ENCODE measurements around the gene FCAMR.

Gene FCAMR

DNA sequence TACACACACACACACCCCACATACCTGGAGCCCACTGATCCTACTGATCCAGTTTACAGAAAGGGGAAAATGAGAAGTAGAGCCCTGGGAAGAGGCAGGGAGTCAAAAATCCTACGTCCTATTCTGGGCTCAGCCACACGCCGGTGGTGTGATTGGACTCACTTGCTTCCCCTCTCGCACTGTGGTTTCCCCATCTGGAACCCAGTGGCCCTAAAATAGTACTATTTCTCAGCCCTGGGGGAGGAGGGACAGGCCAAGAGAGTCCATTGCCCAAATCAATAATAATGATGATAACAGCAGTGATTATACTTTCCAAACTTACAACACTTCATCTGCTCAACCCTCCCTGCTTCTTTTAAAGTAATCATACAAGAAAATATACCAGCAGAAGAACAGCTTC lies 21.1 kb downstream of the FCAMR start:
- Histone ChIP-seq H3K9me3 (ENCODE audit: control insufficient read depth, low read length) (no peaks in the 10 kb centered on the region), H3K4me3 (ENCODE audit: low read depth, low read length) (no peak overlapping the region), H3K79me2 (no peaks in the 10 kb centered on the region), H3K4me1 (no peaks in the 10 kb centered on the region), H3K4me2 (ENCODE audit: low read length) (no peak overlapping the region), H3K36me3 (ENCODE audit: control insufficient read depth, insufficient read depth, low read length) (no peaks in the 10 kb centered on the region), H3K27me3 (ENCODE audit: control insufficient read depth, insufficient read depth, low read length) (no peaks in the 10 kb centered on the region), H3K9ac (no peak overlapping the region), H2AFZ (no peak overlapping the region), H3K27ac (no peak overlapping the region)
- TF ChIP-seq, protein P1, sequence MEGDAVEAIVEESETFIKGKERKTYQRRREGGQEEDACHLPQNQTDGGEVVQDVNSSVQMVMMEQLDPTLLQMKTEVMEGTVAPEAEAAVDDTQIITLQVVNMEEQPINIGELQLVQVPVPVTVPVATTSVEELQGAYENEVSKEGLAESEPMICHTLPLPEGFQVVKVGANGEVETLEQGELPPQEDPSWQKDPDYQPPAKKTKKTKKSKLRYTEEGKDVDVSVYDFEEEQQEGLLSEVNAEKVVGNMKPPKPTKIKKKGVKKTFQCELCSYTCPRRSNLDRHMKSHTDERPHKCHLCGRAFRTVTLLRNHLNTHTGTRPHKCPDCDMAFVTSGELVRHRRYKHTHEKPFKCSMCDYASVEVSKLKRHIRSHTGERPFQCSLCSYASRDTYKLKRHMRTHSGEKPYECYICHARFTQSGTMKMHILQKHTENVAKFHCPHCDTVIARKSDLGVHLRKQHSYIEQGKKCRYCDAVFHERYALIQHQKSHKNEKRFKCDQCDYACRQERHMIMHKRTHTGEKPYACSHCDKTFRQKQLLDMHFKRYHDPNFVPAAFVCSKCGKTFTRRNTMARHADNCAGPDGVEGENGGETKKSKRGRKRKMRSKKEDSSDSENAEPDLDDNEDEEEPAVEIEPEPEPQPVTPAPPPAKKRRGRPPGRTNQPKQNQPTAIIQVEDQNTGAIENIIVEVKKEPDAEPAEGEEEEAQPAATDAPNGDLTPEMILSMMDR (IDR thresholded peaks at IDR 0.05), result no peak

DNA sequence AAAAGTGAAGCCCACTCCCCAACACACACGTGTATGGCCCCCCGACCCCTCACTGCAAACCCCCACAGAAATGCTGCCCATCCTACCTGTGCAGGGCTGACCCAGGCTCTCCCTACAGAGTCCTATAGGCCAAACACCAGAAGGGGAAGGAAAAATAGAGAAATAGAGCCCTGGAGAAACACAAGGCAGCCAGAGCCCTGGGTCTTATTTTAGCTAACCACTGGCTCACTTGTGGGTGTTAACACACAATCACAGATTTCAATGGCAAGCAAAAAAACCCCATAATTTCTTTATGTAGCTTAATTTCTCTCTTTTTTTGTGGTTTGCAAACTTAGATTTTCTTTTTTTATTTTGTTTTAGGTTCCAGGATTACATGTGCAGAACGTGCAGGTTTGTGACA lies 23.0 kb downstream of the FCAMR start:
- no peaks in the 10 kb centered on the region for H3K9me3 ChIP-seq (ENCODE audit: control insufficient read depth, low read length)
- no peaks in the 10 kb centered on the region for H3K36me3 ChIP-seq (ENCODE audit: control insufficient read depth, insufficient read depth, low read length)
- no peak overlapping the region for H2AFZ ChIP-seq
- no peak overlapping the region for H3K4me2 ChIP-seq (ENCODE audit: low read length)
- H3K27me3 ChIP-seq (ENCODE audit: control insufficient read depth, insufficient read depth, low read length), result no peaks in the 10 kb centered on the region
- TF ChIP-seq, protein P1 (IDR thresholded peaks at IDR 0.05), result no peak
- H3K9ac ChIP-seq, result no peak overlapping the region
- no peaks in the 10 kb centered on the region for H3K79me2 ChIP-seq
- H3K27ac ChIP-seq, result no peak overlapping the region
- no peak overlapping the region for H3K4me3 ChIP-seq (ENCODE audit: low read depth, low read length)
- no peaks in the 10 kb centered on the region for H3K4me1 ChIP-seq

DNA sequence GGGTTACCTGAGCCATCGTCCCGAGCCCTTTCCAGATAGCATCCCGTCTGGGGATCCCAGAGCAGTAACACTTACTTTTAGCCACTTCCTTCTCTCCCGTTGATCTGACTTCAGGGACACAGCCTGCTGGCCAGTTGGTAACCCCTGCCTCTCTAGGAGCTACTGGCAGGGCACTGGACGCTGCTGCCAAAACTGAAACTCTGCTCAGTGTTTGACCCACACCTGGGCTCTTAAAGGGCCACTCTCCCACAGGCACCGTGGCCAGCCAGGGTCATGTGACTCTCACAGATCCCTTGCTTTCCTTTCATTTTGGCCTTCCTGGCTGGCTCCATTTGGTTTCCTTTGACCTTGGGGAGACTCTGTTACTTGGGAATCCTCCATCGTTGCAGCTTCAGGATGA lies 24.0 kb downstream of the FCAMR start, which contains the start of gene PIGR:
TSS of gene PIGR (minus strand) at position 206 of the 400 bp plus-strand sequence. CDS start 5,935 bp downstream, outside the sequence.
- no peaks in the 10 kb centered on the region for H3K36me3 ChIP-seq (ENCODE audit: control insufficient read depth, insufficient read depth, low read length)
- TF ChIP-seq, protein P1 (IDR thresholded peaks at IDR 0.05), result no peak
- no peak within 1 kb of the TSS for H3K9ac ChIP-seq

DNA sequence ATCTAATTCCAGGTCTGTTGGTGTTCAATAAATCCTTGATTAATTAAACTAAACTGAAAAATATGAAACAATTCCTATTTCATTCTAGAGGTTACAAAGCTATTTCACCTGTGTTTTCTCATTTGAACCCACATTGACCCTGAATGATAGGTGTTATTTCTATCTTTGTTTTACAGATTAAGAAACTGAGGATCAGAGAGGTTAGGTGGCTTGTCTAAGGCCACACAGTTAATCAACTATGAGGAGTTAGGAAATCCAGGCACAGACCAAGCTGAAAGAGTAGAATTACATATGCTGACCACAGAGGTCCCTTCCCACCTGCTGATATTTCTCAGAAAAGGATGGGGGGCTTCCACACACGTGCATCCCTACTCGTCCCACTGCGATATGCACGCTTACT lies 24.5 kb downstream of the FCAMR start:
- TF ChIP-seq, protein P1 (IDR thresholded peaks at IDR 0.05), result no peak
- Histone ChIP-seq H3K4me1 (no peaks in the 10 kb centered on the region), H3K9ac (no peak overlapping the region), H2AFZ (no peak overlapping the region), H3K36me3 (ENCODE audit: control insufficient read depth, insufficient read depth, low read length) (no peaks in the 10 kb centered on the region), H3K4me2 (ENCODE audit: low read length) (no peak overlapping the region), H3K27me3 (ENCODE audit: control insufficient read depth, insufficient read depth, low read length) (no peaks in the 10 kb centered on the region), H3K79me2 (no peaks in the 10 kb centered on the region), H3K27ac (no peak overlapping the region), H3K4me3 (ENCODE audit: low read depth, low read length) (no peak overlapping the region), H3K9me3 (ENCODE audit: control insufficient read depth, low read length) (no peaks in the 10 kb centered on the region)

More for the DNA sequence above, 24.0 kb downstream of the FCAMR start, which contains the start of gene PIGR:
- no peak within 1 kb of the TSS for H3K4me2 ChIP-seq (ENCODE audit: low read length)
- no peaks in the 10 kb centered on the region for H3K4me1 ChIP-seq
- H3K27me3 ChIP-seq (ENCODE audit: control insufficient read depth, insufficient read depth, low read length), result no peaks in the 10 kb centered on the region
- no peaks in the 10 kb centered on the region for H3K79me2 ChIP-seq
- H3K9me3 ChIP-seq (ENCODE audit: control insufficient read depth, low read length), result no peaks in the 10 kb centered on the region
- no peak within 1 kb of the TSS for H3K4me3 ChIP-seq (ENCODE audit: low read depth, low read length)
- no peak within 1 kb of the TSS for H2AFZ ChIP-seq
- H3K27ac ChIP-seq, result no peak within 1 kb of the TSS

DNA sequence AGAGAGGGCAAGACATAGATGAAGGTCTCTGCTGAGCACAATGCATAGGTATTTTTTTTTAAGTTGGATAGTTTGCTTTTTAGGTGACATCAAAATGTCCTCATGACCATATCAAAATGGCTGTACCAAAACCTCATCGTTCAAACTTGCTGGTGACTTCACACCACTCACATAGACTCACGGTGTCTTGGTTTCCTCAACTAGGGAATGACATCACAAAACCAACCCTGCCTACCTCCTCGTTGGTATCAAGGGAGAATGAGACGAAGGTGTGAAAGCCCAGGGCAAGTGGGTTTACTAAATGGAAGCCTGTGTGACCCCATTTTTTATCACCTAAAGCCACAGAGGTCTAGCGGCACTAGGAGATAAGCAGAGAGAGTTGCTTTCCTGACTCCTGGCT lies 25.6 kb downstream of the FCAMR start:
- H3K27me3 ChIP-seq (ENCODE audit: control insufficient read depth, insufficient read depth, low read length), result no peaks in the 10 kb centered on the region
- H3K4me3 ChIP-seq (ENCODE audit: low read depth, low read length), result no peak overlapping the region
- no peaks in the 10 kb centered on the region for H3K36me3 ChIP-seq (ENCODE audit: control insufficient read depth, insufficient read depth, low read length)
- no peak overlapping the region for H3K27ac ChIP-seq
- TF ChIP-seq, protein P1 (IDR thresholded peaks at IDR 0.05), result no peak
- no peak overlapping the region for H3K4me2 ChIP-seq (ENCODE audit: low read length)
- H3K9ac ChIP-seq, result no peak overlapping the region
- H3K9me3 ChIP-seq (ENCODE audit: control insufficient read depth, low read length), result no peaks in the 10 kb centered on the region
- no peaks in the 10 kb centered on the region for H3K79me2 ChIP-seq
- no peaks in the 10 kb centered on the region for H3K4me1 ChIP-seq
- H2AFZ ChIP-seq, result no peak overlapping the region
